Activated T-helper 2 cell treated with anti-CD3 and anti-CD28 coated beads, Interferon-gamma antibody, Interleukin-2, Interleukin-4, amounts not matched to agents 10 μg/mL and 5 μg/mL and 100 μg/mL, durations not matched to agents 14 hours and 24 hours and 36 hours (primary cell): ENCODE data around the gene RNF13. TPM values are rescaled to one million over a fixed set of nuclear protein-coding genes. Genes with fewer than 3 reads are reported as not detected.
"Not testable (repeated sequence)": the region's sequence is repeated elsewhere in the genome, so short reads cannot be mapped to it uniquely, and the experiment has no call there.

Experiments
- DNase-seq: peaks from one replicate; pipeline ENCODE4 v3.0.0; 2021; ENCODE audit warnings: low spot score
- H3K27ac Mint-ChIP-seq: one replicate; pipeline ENCODE4 v1.8.0; 2021; ENCODE audit warnings: mixed read lengths
- H3K27me3 Mint-ChIP-seq: one replicate; pipeline ENCODE4 v1.8.0; 2021; ENCODE audit warnings: low read depth, mixed read lengths
- H3K36me3 Mint-ChIP-seq: one replicate; pipeline ENCODE4 v1.8.0; 2021; ENCODE audit warnings: low read depth, mixed read lengths
- H3K4me1 Mint-ChIP-seq: one replicate; pipeline ENCODE4 v1.8.0; 2021; ENCODE audit warnings: low read depth, mixed read lengths
- H3K4me3 Mint-ChIP-seq: one replicate; pipeline ENCODE4 v1.8.0; 2021; ENCODE audit warnings: low read depth, mild to moderate bottlenecking, moderate library complexity, mixed read lengths
- H3K9me3 Mint-ChIP-seq: one replicate; pipeline ENCODE4 v1.8.0; 2021; ENCODE audit warnings: mixed read lengths
- intact Hi-C: fragments of 100-400 bp; cut with micrococcal nuclease; formaldehyde crosslinking; loops from one replicate; pipeline ENCODE4 v1.15.1; 2023
- total RNA-seq: library from RNA; stranded (reverse); gene quantifications from 2 replicates; pipeline ENCODE4 v1.2.3, GENCODE V29; 2022

RNF13 gene
- total RNA-seq, 1 donor from 2014 or later, result 33.5 TPM

- H3K27me3 Mint-ChIP-seq, DNase-seq, H3K4me1 Mint-ChIP-seq, H3K4me3 Mint-ChIP-seq, H3K27ac Mint-ChIP-seq, intact Hi-C loops: not testable (repeated sequence)
- Mint-ChIP-seq H3K9me3 (peaks cover 53% of the 10 kb centered on the region), H3K36me3 (peaks cover 51% of the 10 kb centered on the region)
Observed at GRCh38 chr3:149829631-149830030, 16.6 kb downstream of the RNF13 start.

DNA sequence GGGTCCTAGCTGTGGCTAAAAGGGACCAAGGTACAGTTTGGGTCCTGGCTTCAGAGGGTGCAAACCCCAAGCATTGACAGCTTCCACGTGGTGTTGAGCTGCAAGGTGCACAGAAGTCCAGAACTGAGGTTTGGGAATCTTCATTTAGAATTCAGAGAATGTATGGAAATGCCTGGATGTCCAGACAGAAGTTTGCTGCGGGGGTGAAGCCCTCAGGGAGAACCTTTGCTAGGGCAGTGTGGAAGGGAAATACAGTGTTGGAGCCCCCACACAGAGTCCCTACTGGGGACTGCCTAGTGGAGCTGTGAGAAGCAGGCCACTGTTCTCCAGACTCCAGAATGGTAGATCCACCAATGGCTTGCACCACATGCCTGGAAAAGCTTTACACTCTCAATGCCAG lies 17.9 kb downstream of the RNF13 start:
- Mint-ChIP-seq H3K27me3 (no peaks in the 10 kb centered on the region), H3K36me3 (peaks cover 54% of the 10 kb centered on the region), H3K9me3 (peaks cover 65% of the 10 kb centered on the region), H3K4me3 (no peak overlapping the region), H3K4me1 (no peaks in the 10 kb centered on the region), H3K27ac (no peak overlapping the region)
- intact Hi-C loops, result no loop called here
- no peak for DNase-seq

DNA sequence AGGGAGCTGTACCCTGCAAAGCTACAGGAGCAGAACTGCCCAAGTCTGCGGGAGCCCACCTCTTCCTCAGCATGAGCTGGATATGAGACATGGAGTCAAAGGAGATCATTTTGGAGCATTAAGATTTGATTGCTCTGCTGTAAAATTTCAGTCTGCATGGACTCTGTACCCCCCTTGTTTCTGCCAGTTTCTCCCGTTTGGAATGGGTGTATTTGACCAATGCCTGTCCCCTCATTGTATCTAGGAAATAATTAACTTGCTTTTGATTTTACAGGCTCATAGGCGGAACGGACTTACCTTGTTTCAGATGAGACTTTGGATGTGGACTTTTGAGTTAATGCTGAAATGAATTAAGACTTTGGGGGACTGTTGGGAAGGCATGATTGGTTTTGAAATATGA lies 18.3 kb downstream of the RNF13 start:
- Mint-ChIP-seq H3K9me3 (peaks cover 69% of the 10 kb centered on the region), H3K4me1 (no peaks in the 10 kb centered on the region), H3K27ac (no peak overlapping the region), H3K36me3 (peaks cover 52% of the 10 kb centered on the region), H3K27me3 (no peaks in the 10 kb centered on the region), H3K4me3 (no peak overlapping the region)
- intact Hi-C loops, result no loop called here
- DNase-seq, result no peak

DNA sequence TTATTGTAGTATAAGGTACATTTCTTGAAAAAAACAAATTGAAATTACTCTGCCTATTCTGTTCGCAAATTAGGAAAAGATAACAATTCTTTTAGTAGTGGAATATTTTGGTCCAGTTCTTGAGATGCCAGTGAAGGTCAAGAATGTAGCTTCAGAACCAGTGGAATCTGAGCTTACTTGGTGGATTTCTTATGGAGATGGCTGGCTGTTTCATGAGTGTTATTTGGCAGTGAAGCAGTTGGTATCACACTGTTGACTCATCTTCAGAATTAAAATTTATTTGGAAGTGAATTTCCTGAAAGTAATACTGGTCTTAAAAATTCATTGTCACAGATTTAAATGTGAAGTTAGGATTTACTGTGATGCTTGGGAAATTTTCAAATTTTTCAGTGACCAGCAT lies 19.1 kb downstream of the RNF13 start:
- H3K36me3 Mint-ChIP-seq, result peaks cover 57% of the 10 kb centered on the region
- intact Hi-C loops, result no loop called here
- no peak overlapping the region for H3K27ac Mint-ChIP-seq

DNA sequence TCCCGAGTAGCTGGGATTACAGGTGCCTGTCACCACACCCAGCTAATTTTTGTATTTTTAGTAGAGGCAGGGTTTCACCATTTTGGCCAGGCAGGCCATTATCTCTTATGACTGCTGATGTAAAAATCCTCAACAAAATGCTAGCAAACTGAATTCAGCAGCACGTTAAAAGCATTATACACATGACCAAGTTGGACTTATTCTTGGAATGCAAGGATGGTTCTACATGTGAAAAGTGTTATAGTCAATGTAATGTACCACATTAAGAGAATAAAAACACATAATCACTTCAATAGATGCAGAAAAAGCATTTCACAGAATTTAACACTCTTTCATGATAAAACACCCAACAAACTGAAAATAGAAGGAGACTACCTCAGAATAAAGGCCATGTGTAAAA lies 20.2 kb downstream of the RNF13 start:
- Mint-ChIP-seq H3K27ac (no peak overlapping the region), H3K9me3 (peaks cover 86% of the 10 kb centered on the region), H3K27me3 (no peaks in the 10 kb centered on the region), H3K4me3 (no peak overlapping the region), H3K4me1 (no peaks in the 10 kb centered on the region), H3K36me3 (peaks cover 65% of the 10 kb centered on the region)
- intact Hi-C loops, result no loop called here
- no peak for DNase-seq

More for the DNA sequence above, 19.1 kb downstream of the RNF13 start:
- no peaks in the 10 kb centered on the region for H3K4me1 Mint-ChIP-seq
- no peak overlapping the region for H3K4me3 Mint-ChIP-seq
- H3K27me3 Mint-ChIP-seq, result no peaks in the 10 kb centered on the region
- no peak for DNase-seq
- H3K9me3 Mint-ChIP-seq, result peaks cover 75% of the 10 kb centered on the region

GRCh38 chr3:149838491-149838890 lies 25.5 kb downstream of the RNF13 start:
- intact Hi-C loops, H3K4me1 Mint-ChIP-seq, H3K4me3 Mint-ChIP-seq, H3K27ac Mint-ChIP-seq, DNase-seq, H3K27me3 Mint-ChIP-seq: not testable (repeated sequence)
- peaks cover 55% of the 10 kb centered on the region for H3K9me3 Mint-ChIP-seq
- peaks cover 48% of the 10 kb centered on the region for H3K36me3 Mint-ChIP-seq

DNA sequence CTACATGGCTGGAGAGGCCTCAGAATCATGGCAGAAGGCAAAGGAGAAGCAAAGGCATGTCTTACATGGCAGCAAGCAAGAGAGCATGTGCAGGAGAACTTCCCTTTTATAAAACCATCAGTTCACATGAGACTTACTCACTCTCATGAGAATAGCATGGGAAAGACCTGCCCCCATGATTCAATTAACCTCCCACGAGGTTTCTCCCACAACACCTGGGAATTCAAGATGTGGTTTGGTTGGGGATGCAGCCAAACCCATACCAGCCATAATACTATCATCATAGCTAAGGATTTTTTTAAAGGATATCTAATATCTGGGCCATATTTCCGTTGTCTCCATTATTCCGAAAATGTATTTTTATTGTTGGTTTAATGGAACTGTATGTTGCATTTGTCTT lies 26.5 kb downstream of the RNF13 start:
- H3K4me3 Mint-ChIP-seq, H3K27me3 Mint-ChIP-seq, DNase-seq, H3K4me1 Mint-ChIP-seq, H3K27ac Mint-ChIP-seq, intact Hi-C loops: not testable (repeated sequence)
- Mint-ChIP-seq H3K9me3 (peaks cover 45% of the 10 kb centered on the region), H3K36me3 (peaks cover 48% of the 10 kb centered on the region)

- intact Hi-C loops, result no loop called here
- Mint-ChIP-seq H3K4me1 (peaks cover 9% of the 10 kb centered on the region), H3K27me3 (no peaks in the 10 kb centered on the region), H3K9me3 (peaks cover 41% of the 10 kb centered on the region), H3K27ac (no peak overlapping the region), H3K4me3 (no peak overlapping the region), H3K36me3 (peaks cover 44% of the 10 kb centered on the region)
- no peak for DNase-seq
Observed at GRCh38 chr3:149839896-149840295, 26.9 kb downstream of the RNF13 start.

GRCh38 chr3:149843502-149843901 lies 30.5 kb downstream of the RNF13 start:
- no peaks in the 10 kb centered on the region for H3K27me3 Mint-ChIP-seq
- H3K9me3 Mint-ChIP-seq, result peaks cover 8% of the 10 kb centered on the region
- peaks cover 33% of the 10 kb centered on the region for H3K36me3 Mint-ChIP-seq
- peaks cover 11% of the 10 kb centered on the region for H3K4me1 Mint-ChIP-seq
- no peak overlapping the region for H3K4me3 Mint-ChIP-seq
- no peak overlapping the region for H3K27ac Mint-ChIP-seq
- no peak for DNase-seq
- intact Hi-C loops, result no loop called here

DNA sequence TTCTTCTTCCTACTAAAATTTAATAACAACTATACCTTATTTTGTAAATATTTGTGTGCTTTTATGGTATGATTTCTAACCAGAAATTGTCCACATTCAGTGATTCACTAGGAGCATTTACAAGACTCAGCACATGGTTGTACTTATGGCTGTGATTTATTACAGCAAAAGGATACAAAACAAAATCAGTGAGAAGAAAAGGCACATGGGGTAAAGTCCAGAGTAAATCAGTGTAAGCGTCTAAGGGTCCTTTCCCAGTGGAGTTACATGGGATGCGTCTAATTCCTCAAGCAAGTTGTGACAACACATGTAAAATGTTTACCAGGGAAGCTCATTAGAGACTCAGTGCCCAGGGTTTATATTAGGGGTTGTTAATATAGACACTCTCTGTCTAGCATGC lies 31.1 kb downstream of the RNF13 start:
- H3K36me3 Mint-ChIP-seq, result peaks cover 35% of the 10 kb centered on the region
- DNase-seq, result no peak

GRCh38 chr3:149845570-149846244 lies 32.7 kb downstream of the RNF13 start:
- H3K4me1 Mint-ChIP-seq, result peaks cover 4% of the 10 kb centered on the region
- peaks cover 30% of the 10 kb centered on the region for H3K36me3 Mint-ChIP-seq
- no peaks in the 10 kb centered on the region for H3K27me3 Mint-ChIP-seq
- no peak overlapping the region for H3K4me3 Mint-ChIP-seq
- intact Hi-C loops, result no loop called here
- no peak overlapping the region for H3K27ac Mint-ChIP-seq
- DNase-seq, result no peak
- H3K9me3 Mint-ChIP-seq, result no peaks in the 10 kb centered on the region

More for the DNA sequence above, 31.1 kb downstream of the RNF13 start:
- H3K4me3 Mint-ChIP-seq, result no peak overlapping the region
- H3K27ac Mint-ChIP-seq, result no peak overlapping the region
- intact Hi-C loops, result no loop called here
- peaks cover 8% of the 10 kb centered on the region for H3K9me3 Mint-ChIP-seq
- H3K4me1 Mint-ChIP-seq, result peaks cover 11% of the 10 kb centered on the region
- H3K27me3 Mint-ChIP-seq, result no peaks in the 10 kb centered on the region

DNA sequence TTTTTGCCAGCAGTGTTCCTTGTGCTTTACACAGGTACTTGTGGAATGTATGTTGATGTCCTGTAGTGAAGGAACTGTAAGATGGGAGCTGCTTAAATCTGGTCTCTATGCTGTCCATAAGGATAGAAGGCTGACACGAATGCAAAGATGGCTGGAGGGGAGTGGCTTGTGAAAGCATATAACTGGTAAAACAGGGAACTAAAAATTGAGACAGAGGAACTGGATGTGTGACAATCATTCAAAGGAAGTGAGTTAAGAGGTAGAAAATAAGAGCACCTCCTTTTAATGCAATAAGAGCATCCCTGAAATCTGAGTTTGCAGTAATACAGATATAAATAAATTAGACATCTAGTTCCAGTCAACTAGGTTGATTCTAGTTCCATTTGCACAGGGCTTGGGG lies 35.2 kb downstream of the RNF13 start:
- Mint-ChIP-seq H3K27me3 (no peaks in the 10 kb centered on the region), H3K4me3 (no peak overlapping the region), H3K4me1 (peaks cover 1% of the 10 kb centered on the region), H3K36me3 (peaks cover 48% of the 10 kb centered on the region), H3K9me3 (no peaks in the 10 kb centered on the region), H3K27ac (no peak overlapping the region)
- intact Hi-C loops, result no loop called here
- no peak for DNase-seq

DNA sequence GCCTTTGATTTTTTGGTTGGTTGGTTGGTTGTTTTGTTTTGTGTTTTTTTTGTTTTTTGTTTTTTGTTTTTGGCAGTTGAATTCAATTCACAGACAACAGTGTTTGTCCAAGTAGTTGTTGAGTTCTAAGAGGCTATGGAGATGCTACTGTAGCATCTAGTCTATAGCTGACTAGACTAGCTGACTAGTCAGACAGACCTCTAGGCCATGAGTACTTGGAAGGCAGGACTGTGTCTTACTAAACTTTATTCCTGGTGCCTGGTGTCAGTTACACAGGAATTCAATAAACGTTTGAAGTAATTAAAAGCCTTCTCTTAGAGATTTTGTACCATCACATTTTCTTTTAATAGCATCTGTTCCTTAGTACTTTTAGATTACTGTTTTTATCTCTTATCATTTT lies 35.7 kb downstream of the RNF13 start:
- Mint-ChIP-seq H3K4me1 (peaks cover 1% of the 10 kb centered on the region), H3K4me3 (no peak overlapping the region), H3K27ac (no peak overlapping the region), H3K36me3 (peaks cover 49% of the 10 kb centered on the region), H3K9me3 (no peaks in the 10 kb centered on the region), H3K27me3 (no peaks in the 10 kb centered on the region)
- no peak for DNase-seq
- intact Hi-C loops, result no loop called here
